Measurements from ENCODE around the gene ZMYND11. TPM values are rescaled to one million over a fixed set of nuclear protein-coding genes. Genes with fewer than 3 reads are reported as not detected.

Gene ZMYND11
- total and polyA plus RNA-seq, 4 donors, result 29.5 to 78.3 (median 43.2) TPM

GRCh38 chr10:88253-88652 lies 47.0 kb upstream of the ZMYND11 start:
- Histone ChIP-seq H3K27ac (ENCODE audit: low read depth in 1 of 2, low read length in 1 of 2) (no peak overlapping the region), H3K9ac (ENCODE audit: insufficient read depth in 1 of 2, low read length in 2 of 2) (no peak overlapping the region), H3K4me3 (no peak overlapping the region), H3K36me3 (ENCODE audit: control insufficient read depth in 4 of 4, insufficient read depth in 4 of 4, low read length in 4 of 4) (no peaks in the 10 kb centered on the region), H3K4me1 (ENCODE audit: control insufficient read depth in 5 of 5, insufficient read depth in 5 of 5, low read length in 5 of 5) (peaks cover 0 to 7% (median 0%) of the 10 kb centered on the region in 5 donors), H3K9me3 (ENCODE audit: control insufficient read depth in 4 of 4, insufficient read depth in 3 of 4, low read length in 3 of 4) (peaks cover 0 to 3% (median 0%) of the 10 kb centered on the region in 4 donors), H3K27me3 (ENCODE audit: control insufficient read depth in 3 of 3, insufficient read depth in 3 of 3, low read length in 2 of 3) (peaks cover 0 to 2% (median 0%) of the 10 kb centered on the region in 3 donors)
- DNase-seq, result no peak
- no peak for TF ChIP-seq CTCF (IDR thresholded peaks at IDR 0.05; ENCODE audit: control extremely low read depth, extremely low read depth)
- no peak for ATAC-seq (ENCODE audit: insufficient read depth, low FRiP score)
- 59 to 60% methylated on average over 4 of the region's 4 CpGs for WGBS, 2 donors

GRCh38 chr10:89248-89647 lies 46.0 kb upstream of the ZMYND11 start:
- H3K9ac ChIP-seq (ENCODE audit: insufficient read depth in 1 of 2, low read length in 2 of 2), result no peak overlapping the region
- no peak for TF ChIP-seq CTCF (IDR thresholded peaks at IDR 0.05; ENCODE audit: control extremely low read depth, extremely low read depth)
- peaks cover 0 to 3% (median 0%) of the 10 kb centered on the region in 4 donors for H3K9me3 ChIP-seq (ENCODE audit: control insufficient read depth in 4 of 4, insufficient read depth in 3 of 4, low read length in 3 of 4)
- no peak overlapping the region for H3K27ac ChIP-seq (ENCODE audit: low read depth in 1 of 2, low read length in 1 of 2)
- no peak for ATAC-seq (ENCODE audit: insufficient read depth, low FRiP score)
- peak in 1 of 3 donors; percentile 19 for DNase-seq
- H3K4me3 ChIP-seq, result no peak overlapping the region
- H3K36me3 ChIP-seq (ENCODE audit: control insufficient read depth in 4 of 4, insufficient read depth in 4 of 4, low read length in 4 of 4), result no peaks in the 10 kb centered on the region
- peaks cover 0 to 7% (median 0%) of the 10 kb centered on the region in 5 donors for H3K4me1 ChIP-seq (ENCODE audit: control insufficient read depth in 5 of 5, insufficient read depth in 5 of 5, low read length in 5 of 5)
- WGBS, 2 donors, result 72 to 90% methylated on average over 2 of the region's 2 CpGs
- peaks cover 0 to 2% (median 0%) of the 10 kb centered on the region in 3 donors for H3K27me3 ChIP-seq (ENCODE audit: control insufficient read depth in 3 of 3, insufficient read depth in 3 of 3, low read length in 2 of 3)

GRCh38 chr10:90161-90560 lies 45.1 kb upstream of the ZMYND11 start:
- Histone ChIP-seq H3K9me3 (ENCODE audit: control insufficient read depth in 4 of 4, insufficient read depth in 3 of 4, low read length in 3 of 4) (peaks cover 0 to 5% (median 1%) of the 10 kb centered on the region in 4 donors), H3K27me3 (ENCODE audit: control insufficient read depth in 3 of 3, insufficient read depth in 3 of 3, low read length in 2 of 3) (peaks cover 0 to 2% (median 0%) of the 10 kb centered on the region in 3 donors), H3K9ac (ENCODE audit: insufficient read depth in 1 of 2, low read length in 2 of 2) (no peak overlapping the region), H3K36me3 (ENCODE audit: control insufficient read depth in 4 of 4, insufficient read depth in 4 of 4, low read length in 4 of 4) (no peaks in the 10 kb centered on the region), H3K4me3 (no peak overlapping the region), H3K4me1 (ENCODE audit: control insufficient read depth in 5 of 5, insufficient read depth in 5 of 5, low read length in 5 of 5) (peaks cover 0 to 7% (median 0%) of the 10 kb centered on the region in 5 donors), H3K27ac (ENCODE audit: low read depth in 1 of 2, low read length in 1 of 2) (no peak overlapping the region)
- DNase-seq (peak in 1 of 3 donors; percentile 20), ATAC-seq (ENCODE audit: insufficient read depth, low FRiP score) (no peak)
- 66 to 85% methylated on average over 1 of the region's 1 CpG for WGBS, 2 donors
- TF ChIP-seq CTCF (IDR thresholded peaks at IDR 0.05; ENCODE audit: control extremely low read depth, extremely low read depth), result no peak

GRCh38 chr10:91313-91712 lies 43.9 kb upstream of the ZMYND11 start:
- Histone ChIP-seq H3K4me1 (ENCODE audit: control insufficient read depth in 5 of 5, insufficient read depth in 5 of 5, low read length in 5 of 5) (peaks cover 0 to 7% (median 0%) of the 10 kb centered on the region in 5 donors), H3K9ac (ENCODE audit: insufficient read depth in 1 of 2, low read length in 2 of 2) (no peak overlapping the region), H3K9me3 (ENCODE audit: control insufficient read depth in 4 of 4, insufficient read depth in 3 of 4, low read length in 3 of 4) (peaks cover 0 to 12% (median 6%) of the 10 kb centered on the region in 4 donors), H3K4me3 (no peak overlapping the region), H3K27me3 (ENCODE audit: control insufficient read depth in 3 of 3, insufficient read depth in 3 of 3, low read length in 2 of 3) (peaks cover 0 to 2% (median 0%) of the 10 kb centered on the region in 3 donors), H3K36me3 (ENCODE audit: control insufficient read depth in 4 of 4, insufficient read depth in 4 of 4, low read length in 4 of 4) (no peaks in the 10 kb centered on the region), H3K27ac (ENCODE audit: low read depth in 1 of 2, low read length in 1 of 2) (no peak overlapping the region)
- no peak for ATAC-seq (ENCODE audit: insufficient read depth, low FRiP score)
- DNase-seq, result no peak
- no peak for TF ChIP-seq CTCF (IDR thresholded peaks at IDR 0.05; ENCODE audit: control extremely low read depth, extremely low read depth)
- WGBS, 2 donors, result 82 to 89% methylated on average over 8 of the region's 8 CpGs

All from lung (tissue), 12 donors.